H9 (cell line): ENCODE data around the gene HLA-G. TPM values are rescaled to one million over a fixed set of nuclear protein-coding genes. Genes with fewer than 3 reads are reported as not detected.

ENCODE experiments used
- DNase-seq: peaks from one replicate; pipeline ENCODE4 v3.0.0-alpha.2; 2017
- H2AFZ ChIP-seq: one replicate; pipeline ENCODE4 v1.6.1; 2013; ENCODE audit warnings: mild to moderate bottlenecking, low read length, control low read depth, moderate library complexity
- H2AK5ac ChIP-seq: 2 replicates; pipeline ENCODE4 v1.6.1; 2013; ENCODE audit warnings: low read length, control low read depth, mixed read lengths; ENCODE audit not compliant: insufficient read length
- H2BK120ac ChIP-seq: one replicate; pipeline ENCODE4 v1.6.1; 2013; ENCODE audit warnings: low read depth, mild to moderate bottlenecking, low read length, control low read depth, inconsistent platforms; ENCODE audit not compliant: poor library complexity, severe bottlenecking
- H2BK12ac ChIP-seq: 2 replicates; pipeline ENCODE4 v1.6.1; 2013; ENCODE audit warnings: low read length, control low read depth, mixed read lengths, low read depth; ENCODE audit not compliant: insufficient read length
- H2BK15ac ChIP-seq: 2 replicates; pipeline ENCODE4 v1.6.1; 2013; ENCODE audit warnings: low read depth, low read length, control low read depth
- H2BK20ac ChIP-seq: one replicate; pipeline ENCODE4 v1.6.1; 2013; ENCODE audit warnings: low read depth, mild to moderate bottlenecking, low read length, control low read depth, inconsistent platforms; ENCODE audit not compliant: poor library complexity, severe bottlenecking
- H2BK5ac ChIP-seq: 2 replicates; pipeline ENCODE4 v1.6.1; 2013; ENCODE audit warnings: low read length, control low read depth, mixed read lengths; ENCODE audit not compliant: insufficient read length
- H3K14ac ChIP-seq: 2 replicates; pipeline ENCODE4 v1.6.1; 2013; ENCODE audit warnings: low read length, control low read depth; ENCODE audit not compliant: insufficient read depth
- H3K18ac ChIP-seq: 2 replicates; pipeline ENCODE4 v1.6.1; 2013; ENCODE audit warnings: low read depth, mild to moderate bottlenecking, mixed read lengths, low read length, control low read depth; ENCODE audit not compliant: insufficient read length
- H3K23ac ChIP-seq: 2 replicates; pipeline ENCODE4 v1.6.1; 2013; ENCODE audit warnings: low read length, control low read depth, mixed read lengths, low read depth; ENCODE audit not compliant: insufficient read length
- H3K23me2 ChIP-seq: 2 replicates; pipeline ENCODE4 v1.6.1; 2013; ENCODE audit warnings: low read depth, mild to moderate bottlenecking, mixed read lengths, low read length, control low read depth; ENCODE audit not compliant: insufficient read length, poor library complexity, severe bottlenecking
- H3K27ac ChIP-seq: 2 replicates; pipeline ENCODE4 v1.5.1; 2013; ENCODE audit warnings: low read length, control low read depth, mixed read lengths, low read depth; ENCODE audit not compliant: insufficient read length
- H3K27me3 ChIP-seq: 2 replicates; pipeline ENCODE4 v1.6.1; 2013; ENCODE audit warnings: low read length, control low read depth, inconsistent platforms; ENCODE audit not compliant: insufficient read depth
- H3K4ac ChIP-seq: 2 replicates; pipeline ENCODE4 v1.6.1; 2013; ENCODE audit warnings: low read depth, mild to moderate bottlenecking, control low read depth, inconsistent platforms, low read length, moderate library complexity
- H3K4me1 ChIP-seq: 2 replicates; pipeline ENCODE4 v1.6.1; 2013; ENCODE audit warnings: low read length, control low read depth, inconsistent platforms; ENCODE audit not compliant: insufficient read depth
- H3K4me2 ChIP-seq: 2 replicates; pipeline ENCODE4 v1.6.1; 2013; ENCODE audit warnings: low read length, control low read depth, mixed read lengths; ENCODE audit not compliant: insufficient read length, insufficient read depth
- H3K56ac ChIP-seq: 2 replicates; pipeline ENCODE4 v1.6.1; 2013; ENCODE audit warnings: low read depth, mild to moderate bottlenecking, mixed read lengths, low read length, control low read depth; ENCODE audit not compliant: insufficient read length
- H3K79me1 ChIP-seq: 2 replicates; pipeline ENCODE4 v1.6.1; 2013; ENCODE audit warnings: low read depth, mild to moderate bottlenecking, moderate library complexity, low read length, control low read depth, inconsistent platforms; ENCODE audit not compliant: insufficient read depth, poor library complexity, severe bottlenecking
- H3K79me2 ChIP-seq: 2 replicates; pipeline ENCODE4 v1.6.1; 2013; ENCODE audit warnings: low read length, control low read depth, inconsistent platforms; ENCODE audit not compliant: insufficient read depth
- H3K9ac ChIP-seq: 2 replicates; pipeline ENCODE4 v1.6.1; 2013; ENCODE audit warnings: low read length, control low read depth, mixed read lengths; ENCODE audit not compliant: insufficient read length; ENCODE audit errors: extremely low read depth
- H3K9me3 ChIP-seq: one replicate; pipeline ENCODE4 v1.6.1; 2013; ENCODE audit warnings: low read depth, low read length, inconsistent platforms; ENCODE audit not compliant: control insufficient read depth
- H3T11ph ChIP-seq: one replicate; pipeline ENCODE4 v1.6.1; 2013; ENCODE audit warnings: mild to moderate bottlenecking, low read length, control low read depth, inconsistent platforms
- H4K20me1 ChIP-seq: one replicate; pipeline ENCODE4 v1.6.1; 2013; ENCODE audit not compliant: control insufficient read depth, insufficient read length, insufficient read depth
- H4K5ac ChIP-seq: 2 replicates; pipeline ENCODE4 v1.6.1; 2013; ENCODE audit warnings: low read depth, mild to moderate bottlenecking, mixed read lengths, low read length, control low read depth; ENCODE audit not compliant: insufficient read length
- H4K8ac ChIP-seq: replicated peaks from 2 replicates; pipeline ENCODE4 v1.6.1; 2013; ENCODE audit warnings: low read length, control low read depth, mixed read lengths, low read depth; ENCODE audit not compliant: insufficient read length
- H4K91ac ChIP-seq: 2 replicates; pipeline ENCODE4 v1.6.1; 2013; ENCODE audit warnings: low read depth, mild to moderate bottlenecking, moderate library complexity, mixed read lengths, low read length, control low read depth; ENCODE audit not compliant: insufficient read length
- H3K27ac Mint-ChIP-seq, 3 experiments: 2 replicates in 2 of 3; 3 replicates in 1 of 3; pipeline ENCODE4 v1.8.0; 2020 to 2021; ENCODE audit warnings: mixed read lengths in 3 of 3, mild to moderate bottlenecking in 1 of 3, moderate library complexity in 1 of 3
- H3K27me3 Mint-ChIP-seq: 2 replicates; pipeline ENCODE4 v1.8.0; 2021; ENCODE audit warnings: low read depth, mild to moderate bottlenecking, moderate library complexity, mixed read lengths
- H3K36me3 Mint-ChIP-seq, 3 experiments: 2 replicates in 2 of 3; 3 replicates in 1 of 3; pipeline ENCODE4 v1.8.0; 2020 to 2021; ENCODE audit warnings: low read depth in 3 of 3, mixed read lengths in 3 of 3; ENCODE audit not compliant: insufficient read depth in 1 of 3
- H3K4me1 Mint-ChIP-seq, 2 experiments: 2 replicates each; pipeline ENCODE4 v1.8.0; 2020; ENCODE audit warnings: mixed read lengths in 2 of 2
- H3K4me3 Mint-ChIP-seq, 2 experiments: 2 replicates in 1 of 2; 3 replicates in 1 of 2; pipeline ENCODE4 v1.8.0; 2020 to 2021; ENCODE audit warnings: mild to moderate bottlenecking in 2 of 2, mixed read lengths in 2 of 2, moderate library complexity in 1 of 2
- H3K9me3 Mint-ChIP-seq, 2 experiments: 2 replicates in 1 of 2; 3 replicates in 1 of 2; pipeline ENCODE4 v1.8.0; 2020; ENCODE audit warnings: mild to moderate bottlenecking in 2 of 2, mixed read lengths in 2 of 2, moderate library complexity in 1 of 2
- CTCF ChIP-seq: fragments of 200-600 bp; sonication (generic); conservative IDR thresholded peaks from 3 replicates; pipeline ENCODE4 v1.8.0; 2021; ENCODE audit warnings: antibody characterized with exemption, mild to moderate bottlenecking
- WGBS: extraction: QIAGEN DNeasy Blood & Tissue Kit; methylation state at CpG from one replicate; pipeline ENCODE4 v1.1.7; 2013; ENCODE audit warnings: missing lambda C conversion rate, low lambda C conversion rate, mixed read lengths; ENCODE audit not compliant: insufficient read length; ENCODE audit errors: extremely low coverage; 5-methylcytosine and 5-hydroxymethylcytosine counted together
- total RNA-seq: library from RNA; stranded (reverse); gene quantifications from 2 replicates; pipeline ENCODE4 v1.2.1, GENCODE V29; 2021

The HLA-G gene
- total RNA-seq, 1 experiment from 2014 or later: 2.7 TPM

GRCh38 chr6:29797135-29797534 lies 30.5 kb upstream of the HLA-G start:
- WGBS: no CpG with 5 or more reads among the region's 2 CpGs
- no peak overlapping the region for H3K23ac ChIP-seq
- no peak overlapping the region for H2BK12ac ChIP-seq
- H3K56ac ChIP-seq: no peak overlapping the region
- H3K14ac ChIP-seq: no peak overlapping the region
- H3K27me3 Mint-ChIP-seq: peaks cover 41% of the 10 kb centered on the region
- no peaks in the 10 kb centered on the region for H3K9me3 Mint-ChIP-seq
- peaks cover 5% of the 10 kb centered on the region for H3K23me2 ChIP-seq
- H3T11ph ChIP-seq: no peak overlapping the region
- H3K18ac ChIP-seq: no peak overlapping the region
- H3K79me2 ChIP-seq: no peaks in the 10 kb centered on the region
- no peaks in the 10 kb centered on the region for H4K20me1 ChIP-seq
- H3K79me1 ChIP-seq: no peaks in the 10 kb centered on the region
- DNase-seq: no peak
- no peak overlapping the region for H2BK15ac ChIP-seq
- TF ChIP-seq CTCF: no peak
- no peak overlapping the region for H2BK20ac ChIP-seq
- H2AFZ ChIP-seq: no peak overlapping the region
- H3K4ac ChIP-seq: no peak overlapping the region
- no peak overlapping the region for H3K4me2 ChIP-seq
- no peaks in the 10 kb centered on the region for H3K36me3 Mint-ChIP-seq
- H2BK120ac ChIP-seq: no peak overlapping the region
- H2BK5ac ChIP-seq: no peak overlapping the region
- H3K27ac ChIP-seq: no peak overlapping the region
- no peaks in the 10 kb centered on the region for H3K9me3 ChIP-seq
- H4K8ac ChIP-seq: no peak overlapping the region
- no peak overlapping the region for H2AK5ac ChIP-seq
- H3K4me3 Mint-ChIP-seq: no peak overlapping the region
- H3K27ac Mint-ChIP-seq: no peak overlapping the region
- no peaks in the 10 kb centered on the region for H3K4me1 ChIP-seq
- H4K91ac ChIP-seq: no peak overlapping the region
- no peak overlapping the region for H4K5ac ChIP-seq
- peaks cover 10% of the 10 kb centered on the region; the same call in 1 of the 2 replicates for H3K27me3 ChIP-seq
- no peak overlapping the region for H3K9ac ChIP-seq
- peaks cover 6 to 7% of the 10 kb centered on the region in 2 experiments for H3K4me1 Mint-ChIP-seq
